CD8-positive, alpha-beta memory T cell (primary cell): ENCODE results near the gene KLC1. TPM values are rescaled to one million over a fixed set of nuclear protein-coding genes. Genes with fewer than 3 reads are reported as not detected.

Experiments
- CTCF ChIA-PET: fragments of 350-600 bp; sonication (Branson Sonifier 250); formaldehyde crosslinking; loops from one replicate; lab custom pipeline; 2021; ENCODE audit warnings: antibody characterized with exemption; lab: Charles Lee
- POLR2A ChIA-PET: fragments of 350-600 bp; sonication (Branson Sonifier 250); formaldehyde crosslinking; loops from one replicate; lab custom pipeline; 2021; ENCODE audit warnings: antibody characterized with exemption; lab: Charles Lee
- DNase-seq, 5 donors: peaks; one replicate each; pipeline versions ENCODE4 v3.0.0 to v3.0.0-alpha.2; 2020 to 2022; ENCODE audit warnings: mixed read lengths in 1 of 5
- H3K27ac ChIP-seq: one replicate; pipeline ENCODE4 v1.7.0; 2013; ENCODE audit warnings: low read depth, mild to moderate bottlenecking, low read length, moderate library complexity
- H3K27me3 ChIP-seq: 2 replicates; pipeline ENCODE4 v1.7.0; 2013; ENCODE audit warnings: low read length, mild to moderate bottlenecking; ENCODE audit not compliant: insufficient read depth, poor library complexity, severe bottlenecking
- H3K36me3 ChIP-seq: 2 replicates; pipeline ENCODE4 v1.7.0; 2013; ENCODE audit warnings: mild to moderate bottlenecking, low read length, moderate library complexity; ENCODE audit not compliant: insufficient read depth
- H3K4me1 ChIP-seq: 2 replicates; pipeline ENCODE4 v1.7.0; 2013; ENCODE audit warnings: mild to moderate bottlenecking, low read length, moderate library complexity; ENCODE audit not compliant: insufficient read depth
- H3K4me3 ChIP-seq: 2 replicates; pipeline ENCODE4 v1.7.0; 2013; ENCODE audit warnings: mild to moderate bottlenecking, low read length
- H3K9me3 ChIP-seq: 2 replicates; pipeline ENCODE4 v1.7.0; 2013; ENCODE audit warnings: mild to moderate bottlenecking, low read length
- H3K27ac Mint-ChIP-seq, 8 donors: one replicate each; pipeline ENCODE4 v1.8.0; 2020 to 2021; ENCODE audit warnings: mixed read lengths in 8 of 8, mild to moderate bottlenecking in 6 of 8, inconsistent platforms in 3 of 8, moderate library complexity in 3 of 8
- H3K27me3 Mint-ChIP-seq, 2 donors: one replicate each; pipeline ENCODE4 v1.8.0; 2020 to 2021; ENCODE audit warnings: mixed read lengths in 2 of 2, mild to moderate bottlenecking in 1 of 2, moderate library complexity in 1 of 2
- H3K36me3 Mint-ChIP-seq, 3 donors: one replicate each; pipeline ENCODE4 v1.8.0; 2020 to 2021; ENCODE audit warnings: mixed read lengths in 3 of 3, inconsistent platforms in 1 of 3, mild to moderate bottlenecking in 1 of 3
- H3K4me1 Mint-ChIP-seq, 3 donors: one replicate each; pipeline ENCODE4 v1.8.0; 2020 to 2021; ENCODE audit warnings: mixed read lengths in 3 of 3, inconsistent platforms in 1 of 3, mild to moderate bottlenecking in 1 of 3
- H3K4me3 Mint-ChIP-seq, 7 donors: one replicate each; pipeline ENCODE4 v1.8.0; 2020 to 2021; ENCODE audit warnings: mixed read lengths in 7 of 7, mild to moderate bottlenecking in 6 of 7, moderate library complexity in 4 of 7, inconsistent platforms in 2 of 7
- H3K9me3 Mint-ChIP-seq, 5 donors: one replicate each; pipeline ENCODE4 v1.8.0; 2020 to 2022; ENCODE audit warnings: mixed read lengths in 5 of 5, mild to moderate bottlenecking in 3 of 5, moderate library complexity in 2 of 5, inconsistent platforms in 1 of 5
- polyA plus RNA-seq: library from polyadenylated mRNA; unstranded; fragments of 300-500 nt; fragmentation: Illumina TruSeq; gene quantifications from one replicate; pipeline ENCODE4 v1.2.3, GENCODE V29; 2021
- total RNA-seq, 2 experiments: library from RNA; stranded (reverse); gene quantifications; one replicate each; pipeline ENCODE4 v1.2.3, GENCODE V29; 2021

The KLC1 gene
- total and polyA plus RNA-seq, 3 experiments from 2014 or later = 92.0 to 143 (median 141) TPM

DNA sequence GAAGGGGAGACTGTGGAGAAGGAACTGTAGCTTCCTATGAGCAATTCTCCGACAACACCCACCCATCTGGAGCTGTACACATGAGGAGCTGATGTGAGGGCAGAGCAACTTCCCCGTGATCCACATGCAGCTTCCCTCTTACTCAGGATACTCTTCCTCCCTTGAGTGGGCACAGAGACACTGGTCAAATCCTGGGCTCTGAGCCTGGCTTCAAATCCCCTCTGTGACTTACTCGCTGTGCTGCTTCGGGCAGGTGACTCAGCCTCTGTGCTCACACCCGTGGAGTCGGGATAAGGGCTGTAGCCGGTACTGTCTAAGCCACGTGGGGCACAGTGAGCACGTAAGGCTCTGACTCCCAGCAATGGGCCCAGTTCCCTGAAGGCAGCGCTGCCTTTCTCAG is 117.7 kb downstream of the KLC1 start:
- Histone ChIP-seq H3K9me3 (no peaks in the 10 kb centered on the region), H3K4me3 (no peak overlapping the region), H3K36me3 (peaks cover 3% of the 10 kb centered on the region), H3K27me3 (no peaks in the 10 kb centered on the region), H3K4me1 (peaks cover 17% of the 10 kb centered on the region), H3K27ac (no peak overlapping the region)
- DNase-seq = no peak
- Mint-ChIP-seq H3K27ac (peak overlapping the region in 1 of 8 donors; percentile 11), H3K27me3 (no peaks in the 10 kb centered on the region), H3K9me3 (no peaks in the 10 kb centered on the region), H3K36me3 (peaks cover 0 to 55% (median 3%) of the 10 kb centered on the region in 3 donors), H3K4me1 (peaks cover 15 to 25% (median 18%) of the 10 kb centered on the region in 3 donors), H3K4me3 (no peak overlapping the region)
- ChIA-PET POLR2A (no interaction called here), CTCF (interaction anchor here (1.2 to 1.4 kb wide), 2 partner anchors 15 to 32 kb away, joined by 3 to 4 read pairs; partner anchors contain the start of genes XRCC3 and ZFYVE21)

DNA sequence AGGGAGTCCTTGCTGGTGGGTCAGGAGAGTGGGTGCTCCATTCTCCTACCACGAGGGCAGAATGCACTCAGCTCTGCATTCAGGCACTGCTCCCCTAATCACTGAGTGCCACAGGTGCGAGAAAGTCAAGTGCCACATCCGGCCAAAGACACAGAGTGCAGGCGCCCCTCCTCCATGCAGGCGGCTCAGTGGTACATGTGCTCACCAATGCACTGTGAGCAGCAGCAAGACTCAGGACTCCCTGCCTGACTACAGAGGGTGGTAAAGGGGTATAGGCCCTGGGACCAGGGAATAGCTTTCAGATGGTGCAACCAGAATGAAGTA is 119.5 kb downstream of the KLC1 start:
- POLR2A ChIA-PET = no interaction called here
- H3K4me3 Mint-ChIP-seq = peak overlapping the region in 4 of 7 donors; percentile 32 to 59 (median 54)

DNA sequence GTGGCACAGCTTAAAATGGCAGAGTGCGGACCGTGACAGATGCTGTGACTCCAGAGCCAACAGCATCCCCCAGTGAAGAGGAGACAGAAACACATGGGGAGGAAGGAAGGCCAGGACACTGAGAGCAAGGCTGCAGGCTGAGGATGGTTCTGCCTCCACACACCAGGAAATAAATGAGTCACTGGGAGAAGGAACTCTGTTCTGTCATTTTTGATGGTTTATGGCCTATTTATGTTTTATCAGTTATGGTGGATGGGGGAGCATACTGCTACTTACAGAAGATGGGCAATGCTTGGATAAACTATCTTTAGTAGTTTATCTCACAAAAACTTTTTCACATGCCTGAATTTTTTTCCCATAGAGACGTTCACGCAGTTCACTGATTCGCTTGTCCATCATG is 120.4 kb downstream of the KLC1 start:
- CTCF ChIA-PET = no interaction called here
- POLR2A ChIA-PET = no interaction called here
- Mint-ChIP-seq H3K4me1 (peaks cover 15 to 25% (median 18%) of the 10 kb centered on the region in 3 donors), H3K27ac (peak overlapping the region in 1 of 8 donors; percentile 46), H3K9me3 (no peaks in the 10 kb centered on the region), H3K4me3 (no peak overlapping the region), H3K36me3 (peaks cover 0 to 49% (median 3%) of the 10 kb centered on the region in 3 donors), H3K27me3 (no peaks in the 10 kb centered on the region)
- no peak for DNase-seq
- no peak overlapping the region for H3K4me3 ChIP-seq
- H3K4me1 ChIP-seq = peaks cover 17% of the 10 kb centered on the region
- no peaks in the 10 kb centered on the region for H3K9me3 ChIP-seq
- peaks cover 3% of the 10 kb centered on the region for H3K36me3 ChIP-seq
- H3K27ac ChIP-seq = no peak overlapping the region
- no peaks in the 10 kb centered on the region for H3K27me3 ChIP-seq

More for the DNA sequence above, 119.5 kb downstream of the KLC1 start:
- no peaks in the 10 kb centered on the region for H3K9me3 ChIP-seq
- H3K27ac ChIP-seq = no peak overlapping the region
- Mint-ChIP-seq H3K36me3 (peaks cover 0 to 48% (median 3%) of the 10 kb centered on the region in 3 donors), H3K27ac (peak overlapping the region in 7 of 8 donors; percentile 73 to 97 (median 85)), H3K4me1 (peaks cover 15 to 25% (median 18%) of the 10 kb centered on the region in 3 donors), H3K9me3 (no peaks in the 10 kb centered on the region), H3K27me3 (no peaks in the 10 kb centered on the region)
- CTCF ChIA-PET = interaction anchor here (1.0 kb wide), 1 partner anchor 12 kb away, joined by 3 read pairs; no protein-coding TSS in a partner anchor
- DNase-seq = peak; percentile 23 to 80 (median 51)
- peaks cover 3% of the 10 kb centered on the region for H3K36me3 ChIP-seq
- H3K4me1 ChIP-seq = peaks cover 17% of the 10 kb centered on the region
- no peak overlapping the region for H3K4me3 ChIP-seq
- no peaks in the 10 kb centered on the region for H3K27me3 ChIP-seq

DNA sequence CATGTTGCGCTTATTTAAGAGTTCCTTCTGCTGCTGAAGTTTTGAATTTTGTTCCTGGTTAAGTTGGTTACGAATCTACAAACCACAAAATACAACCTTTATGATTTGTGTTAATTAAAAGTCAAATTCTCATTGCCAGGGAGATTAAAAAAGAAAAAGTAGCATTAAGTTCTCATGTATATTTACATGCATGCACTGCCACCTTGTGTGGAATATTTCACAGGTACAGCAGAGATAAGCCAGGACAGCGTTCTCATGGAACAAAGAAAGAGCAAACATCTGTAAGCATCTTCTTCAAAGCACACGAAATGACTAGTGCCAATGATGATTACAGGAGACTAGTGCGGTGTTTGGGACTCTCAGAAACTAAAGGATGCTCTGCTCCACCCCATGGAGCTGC is 120.8 kb downstream of the KLC1 start:
- no peak overlapping the region for H3K4me3 ChIP-seq
- no peaks in the 10 kb centered on the region for H3K27me3 ChIP-seq
- H3K9me3 Mint-ChIP-seq = no peaks in the 10 kb centered on the region
- no peaks in the 10 kb centered on the region for H3K9me3 ChIP-seq
- no peaks in the 10 kb centered on the region for H3K27me3 Mint-ChIP-seq
- CTCF ChIA-PET = no interaction called here
- no peak overlapping the region for H3K4me3 Mint-ChIP-seq
- H3K27ac ChIP-seq = no peak overlapping the region
- peaks cover 17% of the 10 kb centered on the region for H3K4me1 ChIP-seq
- peaks cover 0 to 47% (median 3%) of the 10 kb centered on the region in 3 donors for H3K36me3 Mint-ChIP-seq
- POLR2A ChIA-PET = no interaction called here
- peak overlapping the region in 1 of 8 donors; percentile 6 for H3K27ac Mint-ChIP-seq
- DNase-seq = no peak
- peaks cover 15 to 25% (median 18%) of the 10 kb centered on the region in 3 donors for H3K4me1 Mint-ChIP-seq
- H3K36me3 ChIP-seq = no peaks in the 10 kb centered on the region

Other genes with a start within 250 kb of the KLC1 start
- gene MARK3, start 243.8 kb upstream of the KLC1 start, total RNA-seq = 10 to 100 TPM; 91.9 to 92.7 TPM
- 45.7 TPM for gene MARK3, start 243.8 kb upstream of the KLC1 start, polyA plus RNA-seq
- 1 to 10 TPM; 1.5 to 2.7 TPM for gene CKB, start 106.4 kb upstream of the KLC1 start, total RNA-seq
- gene CKB, start 106.4 kb upstream of the KLC1 start, polyA plus RNA-seq = 1.1 TPM
- 10 to 100 TPM; 28.4 to 29.5 TPM for gene TRMT61A, start 100.0 kb upstream of the KLC1 start, total RNA-seq
- gene TRMT61A, start 100.0 kb upstream of the KLC1 start, polyA plus RNA-seq = 8.2 TPM
- gene BAG5, start 66.6 kb upstream of the KLC1 start, total RNA-seq = 10 to 100 TPM; 35.9 to 38.1 TPM
- 40.7 TPM for gene BAG5, start 66.6 kb upstream of the KLC1 start, polyA plus RNA-seq
- gene COA8, start 66.3 kb upstream of the KLC1 start, total RNA-seq = 10 to 100 TPM; 42.9 to 43.5 TPM
- gene COA8, start 66.3 kb upstream of the KLC1 start, polyA plus RNA-seq = 64.4 TPM
- gene XRCC3, start 86.2 kb downstream of the KLC1 start, total RNA-seq = 10 to 100 TPM; 54.4 to 59.9 TPM
- 4.4 TPM for gene XRCC3, start 86.2 kb downstream of the KLC1 start, polyA plus RNA-seq
- gene ZFYVE21, start 86.6 kb downstream of the KLC1 start, total RNA-seq = 10 to 100 TPM; 15.1 to 18.1 TPM
- 15.9 TPM for gene ZFYVE21, start 86.6 kb downstream of the KLC1 start, polyA plus RNA-seq
- 10 to 100 TPM; 14.0 to 14.4 TPM for gene PPP1R13B, start 218.4 kb downstream of the KLC1 start, total RNA-seq
- gene PPP1R13B, start 218.4 kb downstream of the KLC1 start, polyA plus RNA-seq = 10.4 TPM